GM18526 (cell line): ENCODE data around the gene THEMIS.

Source experiments
- POLR2A ChIP-seq: IDR thresholded peaks from 3 replicates; pipeline ENCODE4 v1.6.1; 2011; ENCODE audit not compliant: insufficient read length; ENCODE audit errors: extremely low read depth

The THEMIS gene

DNA sequence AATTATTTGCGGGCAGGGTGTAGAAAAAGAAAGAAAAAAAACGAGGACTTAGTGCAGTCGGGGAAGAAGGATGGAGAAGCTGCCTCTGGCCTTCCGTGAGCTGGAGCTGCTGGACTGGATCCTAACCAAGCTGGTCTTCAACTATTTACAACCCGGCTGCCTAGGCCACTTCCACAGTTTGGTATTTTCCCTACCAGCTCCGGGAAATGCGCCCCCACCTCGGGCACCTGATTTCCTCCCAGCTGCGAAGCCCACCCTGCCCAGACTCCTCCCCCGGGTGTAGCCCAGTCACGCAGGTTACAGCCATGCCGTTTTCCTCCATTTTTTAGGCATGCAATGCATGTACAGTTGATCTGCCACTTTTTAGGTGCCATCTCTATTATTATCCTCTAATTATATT is 21.2 kb downstream of the THEMIS start:
- no peak for TF ChIP-seq POLR2A

DNA sequence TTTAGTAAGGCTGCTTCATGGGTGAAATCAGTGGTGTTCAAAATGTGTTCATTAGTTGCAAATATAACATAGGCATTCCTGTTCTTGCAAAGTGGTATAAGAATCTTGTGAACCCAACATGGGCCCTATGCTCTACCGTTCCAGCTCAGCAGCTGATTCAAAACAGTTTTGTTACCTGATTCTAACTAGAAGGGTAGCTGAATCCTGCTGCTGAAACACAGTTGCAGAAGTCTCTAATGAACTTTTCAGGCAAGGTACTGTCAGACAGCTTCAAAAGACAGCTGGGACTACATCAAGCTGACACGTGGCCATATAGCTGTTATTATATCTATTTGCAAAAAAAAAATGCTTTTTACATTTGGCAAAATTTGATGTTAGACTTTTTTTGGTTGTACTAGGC is 22.7 kb downstream of the THEMIS start:
- no peak for TF ChIP-seq POLR2A

DNA sequence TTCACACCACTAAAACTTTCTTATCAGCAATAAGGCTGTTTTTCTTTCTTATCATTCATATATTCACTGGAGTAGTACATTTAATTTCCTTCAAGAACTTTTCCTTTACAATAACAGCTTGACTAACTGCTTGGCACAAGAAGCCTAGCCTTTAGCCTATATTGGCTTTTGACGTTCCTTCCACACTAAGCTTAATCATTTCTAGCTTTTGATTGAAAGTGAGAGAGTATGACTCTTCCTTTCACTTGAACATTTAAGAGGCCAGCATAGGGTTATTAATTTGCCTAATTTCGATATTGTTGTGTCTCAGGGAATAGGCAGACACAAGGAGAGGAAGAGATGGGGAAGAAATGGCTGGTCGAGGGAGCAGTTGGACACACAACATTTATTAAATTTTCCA is 23.6 kb downstream of the THEMIS start:
- TF ChIP-seq POLR2A = no peak

DNA sequence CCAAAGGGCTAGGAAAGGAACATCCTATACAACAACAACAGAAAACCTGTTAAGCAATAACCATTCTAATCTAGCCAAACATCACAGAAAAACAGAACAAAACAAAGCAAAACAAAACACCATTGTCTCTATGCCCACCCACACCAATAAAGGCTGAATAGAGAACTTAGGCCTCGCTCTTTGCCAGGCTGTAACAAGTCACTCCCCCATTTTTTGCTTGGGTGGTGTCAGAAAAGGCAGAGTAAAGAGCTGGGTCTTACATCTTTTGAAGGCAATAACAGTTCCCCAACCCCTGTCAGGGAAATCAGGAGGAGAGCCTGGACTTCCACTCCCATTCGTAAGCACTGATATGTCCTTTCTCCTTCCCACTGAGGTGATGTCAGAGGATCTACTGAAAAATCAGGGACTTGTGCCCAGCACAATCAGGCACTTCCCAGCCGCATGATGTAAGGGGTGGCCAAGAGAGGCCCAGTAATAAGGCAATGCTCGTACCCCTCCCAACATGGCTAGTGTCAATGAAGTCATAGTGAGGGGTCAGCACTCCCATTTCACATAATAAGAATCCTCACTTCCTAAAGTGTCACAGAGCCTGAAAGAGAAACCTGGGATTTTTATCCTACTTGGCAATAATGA is 31.0 kb downstream of the THEMIS start:
- TF ChIP-seq POLR2A = no peak

DNA sequence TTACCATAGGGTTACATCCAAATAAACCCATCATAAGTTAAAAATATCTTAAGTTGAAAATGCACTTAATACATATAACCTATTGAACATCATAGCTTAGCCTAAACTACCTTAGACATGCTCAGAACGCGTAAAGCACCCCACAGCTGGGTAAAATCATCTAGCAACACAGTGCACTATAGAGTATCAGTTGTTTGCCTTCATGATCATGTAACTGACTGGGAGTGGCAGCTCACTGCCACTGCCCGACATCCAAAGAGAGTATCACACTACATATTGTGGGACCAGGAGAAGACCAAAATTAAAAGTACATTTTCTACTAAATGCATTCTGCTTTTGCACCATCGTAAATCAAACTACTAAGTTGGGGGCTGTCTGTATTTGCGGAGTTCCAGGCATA is 31.7 kb downstream of the THEMIS start:
- TF ChIP-seq POLR2A = no peak

DNA sequence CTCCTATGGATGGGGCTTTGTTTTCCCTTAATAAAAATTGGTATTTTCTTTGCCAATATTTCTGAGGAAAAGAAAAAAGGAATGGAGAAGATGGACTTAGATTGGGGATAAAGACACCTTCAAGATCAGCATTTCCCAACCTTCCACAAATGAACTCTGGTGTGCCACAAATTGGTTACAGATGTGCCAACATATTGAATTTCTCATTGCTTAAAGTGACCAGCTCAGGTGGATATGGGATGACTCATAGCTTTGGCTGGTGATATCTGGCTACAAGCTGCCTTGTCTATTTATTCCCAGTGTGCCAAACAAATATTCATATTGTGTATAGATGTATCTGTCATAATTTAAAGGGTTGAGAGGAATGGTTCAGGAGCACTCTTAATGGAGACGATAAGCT is 32.5 kb downstream of the THEMIS start:
- no peak for TF ChIP-seq POLR2A

DNA sequence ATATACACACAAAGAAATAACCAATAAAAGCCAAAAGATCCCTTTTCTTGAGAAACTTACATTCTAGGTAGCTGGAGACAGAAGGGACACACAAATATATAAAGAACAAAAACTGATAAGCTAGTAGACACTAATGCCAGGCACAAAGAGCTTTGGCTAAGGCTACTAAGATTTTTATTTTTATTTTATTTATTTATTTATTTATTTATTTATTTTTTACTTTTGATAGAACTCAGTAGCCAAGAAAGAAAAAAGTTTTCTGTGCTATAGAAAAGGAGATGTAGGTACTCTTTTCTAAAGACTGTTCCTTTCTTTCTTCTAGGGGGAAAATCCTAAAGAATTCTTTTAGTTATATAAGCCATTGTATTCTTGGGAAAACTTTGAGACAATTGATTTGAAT is 34.1 kb downstream of the THEMIS start:
- no peak for TF ChIP-seq POLR2A

DNA sequence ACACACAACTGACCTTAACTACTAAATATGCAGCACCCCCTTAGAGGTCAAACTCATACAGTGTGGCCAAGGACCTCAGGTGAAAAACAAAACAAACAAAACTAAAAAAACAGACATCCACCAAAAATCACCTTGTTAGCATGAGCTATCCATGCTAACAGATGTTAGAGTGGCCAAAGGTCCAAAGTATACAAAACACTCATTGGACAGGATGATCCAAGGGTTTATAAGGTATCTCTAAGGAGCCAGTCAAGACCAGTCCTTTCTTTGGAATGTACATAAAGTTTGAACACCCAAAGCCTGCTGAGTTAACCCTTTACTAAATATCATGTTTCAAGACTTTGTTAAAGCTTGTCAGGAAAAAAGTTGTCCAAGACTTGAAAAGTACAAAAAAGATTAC is 35.8 kb downstream of the THEMIS start:
- no peak for TF ChIP-seq POLR2A

DNA sequence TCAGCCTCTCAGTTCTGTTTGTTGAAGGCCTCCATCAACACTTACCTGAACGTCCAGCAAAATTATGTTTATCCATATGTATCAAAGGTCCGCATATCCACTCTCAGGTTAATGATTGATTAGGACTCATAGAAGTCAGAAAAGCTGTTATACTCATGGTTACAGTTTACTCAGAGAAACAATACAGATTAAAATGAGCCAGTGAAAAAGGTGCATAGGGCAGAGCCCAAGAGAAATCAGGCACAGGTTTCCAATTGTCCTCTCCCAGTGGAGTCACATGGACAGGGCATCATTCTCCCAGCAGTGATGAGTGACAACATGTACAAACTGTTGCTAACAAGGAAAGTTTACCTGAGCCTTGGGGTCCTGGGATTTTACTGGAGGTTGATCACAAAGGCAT is 36.2 kb downstream of the THEMIS start:
- no peak for TF ChIP-seq POLR2A

DNA sequence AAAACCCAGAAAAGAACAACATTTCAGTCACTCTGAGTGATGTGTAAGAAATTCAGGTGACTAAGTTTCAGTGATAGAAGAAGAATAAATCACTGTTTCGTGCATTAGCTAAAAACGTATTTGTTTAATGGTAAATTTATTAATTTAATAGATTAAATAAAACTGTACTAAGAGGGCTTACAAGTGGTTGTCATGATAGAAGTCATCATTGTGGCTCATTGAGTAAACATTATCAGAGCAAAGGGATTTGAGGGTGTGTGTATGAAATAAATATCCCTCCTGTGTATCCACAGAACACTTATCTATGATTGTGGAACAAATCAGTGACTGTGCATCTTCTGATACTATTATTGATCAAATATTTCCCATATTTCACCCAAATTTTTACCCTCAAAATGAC is 40.1 kb downstream of the THEMIS start:
- no peak for TF ChIP-seq POLR2A

DNA sequence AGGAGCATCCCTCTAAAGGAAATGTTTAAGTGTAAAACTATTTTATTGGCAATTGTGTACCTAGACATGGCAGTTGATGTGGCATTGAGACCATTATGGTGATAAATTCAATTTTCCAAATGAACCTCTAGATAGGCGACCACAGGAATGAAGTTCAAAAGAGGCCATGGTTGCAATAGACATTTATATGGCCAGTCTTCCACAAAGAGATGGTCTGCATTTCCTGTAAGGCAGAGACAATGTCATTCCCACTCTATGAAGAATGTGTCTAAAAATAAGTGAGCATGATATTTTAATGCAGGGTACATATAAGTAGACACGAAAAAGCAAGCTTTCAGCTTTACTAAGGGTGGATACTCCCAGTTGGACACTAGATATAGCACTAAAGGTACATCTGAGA is 40.9 kb downstream of the THEMIS start:
- no peak for TF ChIP-seq POLR2A

DNA sequence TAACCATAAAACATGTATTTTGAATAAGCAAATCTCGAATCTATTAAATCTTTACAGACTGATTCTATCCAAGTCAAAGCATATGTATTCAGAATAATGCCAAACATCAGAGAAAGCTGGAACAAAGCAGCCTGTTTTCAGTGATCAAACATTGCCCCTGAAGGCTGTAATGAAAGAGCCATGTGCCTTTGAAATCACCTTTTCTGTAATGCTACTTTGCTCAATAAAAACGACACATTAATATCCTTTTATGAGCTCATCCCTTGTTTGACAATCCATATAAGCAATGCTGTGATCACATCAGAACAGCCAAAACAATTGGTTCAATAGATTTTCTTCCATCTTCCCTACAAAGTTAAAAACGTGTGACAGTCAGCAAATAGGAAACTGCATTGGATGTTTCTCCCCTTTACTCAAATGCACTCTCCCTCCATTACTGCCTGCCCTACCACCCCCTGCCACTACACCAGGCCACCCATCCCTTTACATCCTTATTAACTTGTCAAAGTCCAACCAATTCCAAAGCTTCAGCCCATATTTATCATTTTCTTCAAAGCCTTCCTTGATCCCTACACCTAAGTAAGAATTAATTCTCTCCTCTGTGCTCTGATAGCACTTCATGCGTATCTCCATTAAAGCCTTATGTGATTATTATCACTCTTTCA is 42.0 kb downstream of the THEMIS start:
- TF ChIP-seq POLR2A = no peak

DNA sequence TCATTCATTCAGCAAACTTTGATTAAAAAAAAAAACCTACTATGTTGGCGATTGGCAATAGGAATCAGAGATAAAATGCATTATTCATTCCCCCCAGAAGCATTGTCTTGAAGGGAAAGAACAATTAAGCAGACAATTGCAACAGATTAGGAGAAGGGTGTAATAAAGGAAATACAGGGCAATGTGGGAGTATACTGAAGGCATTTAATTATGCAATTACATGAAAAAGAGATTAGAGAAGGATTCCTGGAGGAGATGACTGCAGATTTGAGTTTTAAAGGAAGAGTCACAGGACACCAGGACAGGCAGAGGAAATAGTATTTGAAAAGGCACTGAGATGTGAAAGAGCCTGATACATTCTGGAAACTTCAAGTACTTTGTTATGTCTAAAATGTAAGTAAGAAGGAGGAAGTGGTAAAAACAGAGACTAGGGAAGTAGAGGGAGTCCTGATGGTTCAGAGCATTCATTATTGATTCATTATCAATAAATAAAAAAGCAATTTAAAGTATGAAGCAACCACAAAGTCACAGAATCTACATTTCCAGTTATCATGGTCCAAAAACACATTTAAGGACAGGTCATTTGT is 43.7 kb downstream of the THEMIS start:
- no peak for TF ChIP-seq POLR2A

DNA sequence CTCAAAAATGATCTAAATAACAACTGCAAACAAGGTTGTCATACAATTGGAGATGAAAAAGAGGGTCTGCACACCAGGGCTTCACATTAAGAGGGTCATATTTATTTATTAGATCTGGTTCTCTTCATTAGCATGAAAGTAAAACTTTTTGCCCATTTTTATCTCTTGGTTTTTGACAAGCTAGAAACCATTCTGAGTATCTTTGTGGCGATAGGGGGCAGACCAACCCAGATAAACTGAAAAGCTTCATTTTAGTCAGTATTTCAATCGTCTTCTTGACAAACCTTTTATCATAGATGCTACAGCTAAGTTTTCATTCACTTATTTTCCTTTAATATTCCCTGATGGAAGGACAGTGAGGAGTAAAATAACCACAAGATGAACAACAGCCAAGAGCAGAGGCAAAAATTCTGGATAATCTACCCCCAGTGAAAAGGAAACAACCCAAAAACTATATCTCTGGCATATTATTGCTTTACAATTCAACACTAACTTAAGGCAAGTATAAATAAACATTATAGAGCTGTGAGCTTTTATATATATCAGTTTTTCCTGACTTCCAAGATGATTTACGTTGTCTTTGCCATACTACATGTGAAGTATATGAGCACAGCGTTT is 45.2 kb downstream of the THEMIS start:
- TF ChIP-seq POLR2A = no peak

DNA sequence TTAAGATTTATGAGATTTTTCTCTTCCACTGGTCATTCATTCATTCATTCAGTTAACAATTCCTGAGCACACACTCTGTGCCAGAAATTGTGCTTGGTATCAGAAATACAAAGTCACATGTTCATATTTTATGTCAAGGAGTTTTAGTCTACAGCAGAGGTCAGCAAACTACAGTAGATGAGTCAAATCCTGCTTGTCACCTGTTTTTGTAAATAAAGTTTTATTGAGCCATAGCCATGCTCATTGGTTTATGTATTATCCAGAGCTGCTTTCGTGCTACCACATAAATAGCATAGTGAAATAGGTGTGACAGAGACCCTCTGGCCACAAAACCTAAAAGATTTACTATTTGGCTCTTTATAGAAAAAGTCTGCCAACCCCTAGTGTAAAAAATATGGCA is 46.8 kb downstream of the THEMIS start:
- TF ChIP-seq POLR2A = no peak

DNA sequence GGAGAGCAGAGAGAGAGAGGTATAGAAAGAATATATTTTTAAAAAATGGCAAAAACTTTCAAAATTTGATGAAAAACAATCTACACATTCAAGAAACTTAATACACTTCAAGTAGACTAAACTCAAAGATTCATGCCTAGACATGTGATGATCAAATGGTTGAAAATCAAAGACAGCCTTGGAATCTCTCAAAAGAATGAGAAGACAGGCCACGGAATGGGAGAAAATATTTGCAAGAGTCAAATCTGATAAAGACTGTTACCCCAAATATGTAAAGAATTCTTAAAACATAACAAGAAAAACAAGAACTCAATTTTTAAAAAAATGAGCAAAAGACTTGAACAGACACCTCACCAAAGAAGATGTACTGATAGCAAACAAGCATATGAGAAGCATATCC is 49.7 kb downstream of the THEMIS start:
- no peak for TF ChIP-seq POLR2A
